Hepatocyte (in vitro differentiated cells): ENCODE measurements around the gene LAMB3. TPM values are rescaled to one million over a fixed set of nuclear protein-coding genes. Genes with fewer than 3 reads are reported as not detected.

Source experiments
- DNase-seq: peaks from one replicate; pipeline ENCODE4 v3.0.0-alpha.2; 2016; ENCODE audit warnings: low spot score
- H2AFZ ChIP-seq: fragments of 200-600 bp; sonication (generic); 2 replicates; pipeline ENCODE4 v1.6.0; 2016; ENCODE audit warnings: antibody characterized with exemption, mild to moderate bottlenecking
- H3K27ac ChIP-seq: fragments of 200-600 bp; sonication (generic); 2 replicates; pipeline ENCODE4 v1.5.1; 2016; ENCODE audit warnings: mild to moderate bottlenecking
- H3K27me3 ChIP-seq: fragments of 200-600 bp; sonication (generic); 2 replicates; pipeline ENCODE4 v1.6.1; 2016
- H3K36me3 ChIP-seq: fragments of 200-600 bp; sonication (generic); replicated peaks from 2 replicates; pipeline ENCODE4 v1.5.1; 2016; ENCODE audit warnings: low read depth; ENCODE audit not compliant: insufficient read depth
- H3K4me1 ChIP-seq: fragments of 200-600 bp; sonication (generic); 2 replicates; pipeline ENCODE4 v1.5.1; 2016; ENCODE audit warnings: mild to moderate bottlenecking, moderate library complexity; ENCODE audit not compliant: insufficient read depth
- H3K4me2 ChIP-seq: fragments of 200-600 bp; sonication (generic); 2 replicates; pipeline ENCODE4 v1.6.0; 2016
- H3K4me3 ChIP-seq: fragments of 200-600 bp; sonication (generic); 2 replicates; pipeline ENCODE4 v1.5.1; 2016; ENCODE audit warnings: mild to moderate bottlenecking
- H3K79me2 ChIP-seq: fragments of 200-600 bp; sonication (generic); 2 replicates; pipeline ENCODE4 v1.6.0; 2017; ENCODE audit warnings: mild to moderate bottlenecking
- H3K9me2 ChIP-seq: fragments of 200-600 bp; sonication (generic); replicated peaks from 2 replicates; pipeline ENCODE4 v1.6.0; 2017; ENCODE audit warnings: mild to moderate bottlenecking; ENCODE audit not compliant: insufficient read depth
- H3K9me3 ChIP-seq: fragments of 200-600 bp; sonication (generic); 2 replicates; pipeline ENCODE4 v1.5.1; 2016; ENCODE audit warnings: low read depth, mild to moderate bottlenecking
- H4K20me1 ChIP-seq: fragments of 200-600 bp; sonication (generic); 2 replicates; pipeline ENCODE4 v1.6.0; 2016; ENCODE audit warnings: mild to moderate bottlenecking; ENCODE audit not compliant: insufficient read depth, poor library complexity, severe bottlenecking
- EZH2 ChIP-seq: fragments of 200-600 bp; sonication (generic); IDR thresholded peaks from 2 replicates; pipeline ENCODE4 v1.6.1; 2016; ENCODE audit warnings: antibody characterized with exemption, mild to moderate bottlenecking, borderline replicate concordance
- EZH2phosphoT487 ChIP-seq: fragments of 200-600 bp; sonication (generic); IDR thresholded peaks from one replicate; pipeline ENCODE4 v1.6.1; 2018; ENCODE audit warnings: antibody characterized with exemption, mild to moderate bottlenecking, low read depth, moderate library complexity; ENCODE audit not compliant: unreplicated experiment, severe bottlenecking
- WGBS: methylation state at CpG from one replicate; pipeline ENCODE4 v1.1.6; 2016; ENCODE audit warnings: low lambda C conversion rate; ENCODE audit errors: missing lambda C conversion rate; 5-methylcytosine and 5-hydroxymethylcytosine counted together
- polyA plus RNA-seq: library from polyadenylated mRNA; unstranded; fragments of >200 nt; fragmentation: Nextera tagmentation; extraction: Ambion mirVana; gene quantifications from 2 replicates; pipeline ENCODE4 v1.2.1, GENCODE V29; 2016
- total RNA-seq: library from RNA; depleted of rRNA; stranded (reverse); fragments of >200 nt; gene quantifications from 2 replicates; pipeline ENCODE4 v1.2.3, GENCODE V29; 2014
- TF ChIP-seq, protein P1 (sequence below): fragments of 200-600 bp; sonication (generic); IDR thresholded peaks from 2 replicates; pipeline ENCODE4 v1.5.1; 2016; ENCODE audit warnings: antibody characterized with exemption, mild to moderate bottlenecking; ENCODE audit not compliant: poor library complexity

LAMB3 gene
- total and polyA plus RNA-seq, 2 experiments from 2014 or later, result 55.9 to 76.9 TPM

DNA sequence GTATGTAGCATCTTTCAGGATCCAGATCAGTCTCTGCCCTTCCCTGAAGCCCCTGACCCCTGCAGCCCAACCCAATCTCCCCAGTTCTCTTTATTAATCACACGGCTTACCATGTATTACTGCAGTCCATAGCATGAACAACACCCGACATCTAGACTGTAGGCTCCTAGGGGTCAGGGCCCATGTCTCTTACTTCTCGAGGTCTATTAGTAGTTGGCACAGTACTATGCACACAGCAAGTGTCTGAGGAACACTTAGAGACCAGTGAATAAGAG lies 41.7 kb downstream of the LAMB3 start:
- Histone ChIP-seq H3K79me2 (no peaks in the 10 kb centered on the region), H4K20me1 (no peaks in the 10 kb centered on the region), H3K9me2 (no peaks in the 10 kb centered on the region), H2AFZ (no peak overlapping the region), H3K4me2 (no peak overlapping the region), H3K36me3 (no peaks in the 10 kb centered on the region), H3K27me3 (no peaks in the 10 kb centered on the region), H3K4me3 (no peak overlapping the region), H3K4me1 (no peaks in the 10 kb centered on the region), H3K9me3 (no peaks in the 10 kb centered on the region), H3K27ac (no peak overlapping the region)
- TF ChIP-seq EZH2phosphoT487 (no peak), EZH2 (no peak)
- TF ChIP-seq, protein P1, sequence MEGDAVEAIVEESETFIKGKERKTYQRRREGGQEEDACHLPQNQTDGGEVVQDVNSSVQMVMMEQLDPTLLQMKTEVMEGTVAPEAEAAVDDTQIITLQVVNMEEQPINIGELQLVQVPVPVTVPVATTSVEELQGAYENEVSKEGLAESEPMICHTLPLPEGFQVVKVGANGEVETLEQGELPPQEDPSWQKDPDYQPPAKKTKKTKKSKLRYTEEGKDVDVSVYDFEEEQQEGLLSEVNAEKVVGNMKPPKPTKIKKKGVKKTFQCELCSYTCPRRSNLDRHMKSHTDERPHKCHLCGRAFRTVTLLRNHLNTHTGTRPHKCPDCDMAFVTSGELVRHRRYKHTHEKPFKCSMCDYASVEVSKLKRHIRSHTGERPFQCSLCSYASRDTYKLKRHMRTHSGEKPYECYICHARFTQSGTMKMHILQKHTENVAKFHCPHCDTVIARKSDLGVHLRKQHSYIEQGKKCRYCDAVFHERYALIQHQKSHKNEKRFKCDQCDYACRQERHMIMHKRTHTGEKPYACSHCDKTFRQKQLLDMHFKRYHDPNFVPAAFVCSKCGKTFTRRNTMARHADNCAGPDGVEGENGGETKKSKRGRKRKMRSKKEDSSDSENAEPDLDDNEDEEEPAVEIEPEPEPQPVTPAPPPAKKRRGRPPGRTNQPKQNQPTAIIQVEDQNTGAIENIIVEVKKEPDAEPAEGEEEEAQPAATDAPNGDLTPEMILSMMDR, result no peak
- DNase-seq, result no peak
- WGBS, result 92% methylated on average over 3 of the region's 3 CpGs

DNA sequence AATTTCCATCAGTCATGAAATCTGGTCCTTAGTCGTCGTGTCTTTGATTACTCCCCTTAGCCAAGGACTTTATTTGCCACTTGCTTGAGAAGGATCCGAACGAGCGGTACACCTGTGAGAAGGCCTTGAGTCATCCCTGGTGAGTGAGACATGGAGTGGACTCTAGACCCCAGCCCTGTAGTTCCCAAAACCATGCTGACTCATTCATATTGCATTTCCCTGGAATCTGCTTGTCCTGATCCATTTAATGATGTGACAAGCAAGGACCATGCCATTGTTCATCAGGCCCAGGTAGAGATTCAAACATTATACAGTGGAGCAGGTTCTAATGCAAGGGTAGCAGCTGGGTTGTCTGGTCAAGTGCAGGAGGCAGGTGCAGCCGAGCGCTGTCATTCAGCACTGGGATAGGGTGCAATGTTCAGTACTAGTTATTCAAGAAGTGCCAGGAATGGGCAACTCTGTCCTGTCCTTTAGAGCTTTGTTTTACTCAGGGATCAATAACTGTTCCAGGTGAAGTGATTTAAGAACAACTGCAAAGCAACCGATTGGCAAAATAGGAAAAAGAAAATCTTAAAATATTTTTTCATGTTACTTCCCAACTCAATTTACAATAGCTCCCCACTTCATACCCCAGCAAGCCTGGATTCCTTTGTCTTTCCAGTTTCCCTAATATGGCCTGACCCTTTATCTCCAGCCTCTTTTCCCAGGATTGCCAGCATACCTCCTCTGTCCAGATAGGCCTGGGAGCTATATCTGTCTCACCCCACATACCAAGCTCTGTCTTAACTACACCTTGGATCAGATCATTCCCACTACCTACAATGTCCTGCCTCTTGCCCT lies 42.2 kb downstream of the LAMB3 start:
- H3K27ac ChIP-seq, result no peak overlapping the region
- H3K4me2 ChIP-seq, result no peak overlapping the region
- no peaks in the 10 kb centered on the region for H3K36me3 ChIP-seq
- H2AFZ ChIP-seq, result no peak overlapping the region
- H3K4me3 ChIP-seq, result no peak overlapping the region
- H4K20me1 ChIP-seq, result no peaks in the 10 kb centered on the region
- WGBS, result 88% methylated on average over 8 of the region's 8 CpGs
- no peaks in the 10 kb centered on the region for H3K9me2 ChIP-seq
- no peak for TF ChIP-seq EZH2
- no peak for TF ChIP-seq EZH2phosphoT487
- TF ChIP-seq, protein P1, result no peak
- H3K27me3 ChIP-seq, result no peaks in the 10 kb centered on the region
- H3K4me1 ChIP-seq, result no peaks in the 10 kb centered on the region
- no peaks in the 10 kb centered on the region for H3K9me3 ChIP-seq
- H3K79me2 ChIP-seq, result no peaks in the 10 kb centered on the region
- DNase-seq, result peak; percentile 56

DNA sequence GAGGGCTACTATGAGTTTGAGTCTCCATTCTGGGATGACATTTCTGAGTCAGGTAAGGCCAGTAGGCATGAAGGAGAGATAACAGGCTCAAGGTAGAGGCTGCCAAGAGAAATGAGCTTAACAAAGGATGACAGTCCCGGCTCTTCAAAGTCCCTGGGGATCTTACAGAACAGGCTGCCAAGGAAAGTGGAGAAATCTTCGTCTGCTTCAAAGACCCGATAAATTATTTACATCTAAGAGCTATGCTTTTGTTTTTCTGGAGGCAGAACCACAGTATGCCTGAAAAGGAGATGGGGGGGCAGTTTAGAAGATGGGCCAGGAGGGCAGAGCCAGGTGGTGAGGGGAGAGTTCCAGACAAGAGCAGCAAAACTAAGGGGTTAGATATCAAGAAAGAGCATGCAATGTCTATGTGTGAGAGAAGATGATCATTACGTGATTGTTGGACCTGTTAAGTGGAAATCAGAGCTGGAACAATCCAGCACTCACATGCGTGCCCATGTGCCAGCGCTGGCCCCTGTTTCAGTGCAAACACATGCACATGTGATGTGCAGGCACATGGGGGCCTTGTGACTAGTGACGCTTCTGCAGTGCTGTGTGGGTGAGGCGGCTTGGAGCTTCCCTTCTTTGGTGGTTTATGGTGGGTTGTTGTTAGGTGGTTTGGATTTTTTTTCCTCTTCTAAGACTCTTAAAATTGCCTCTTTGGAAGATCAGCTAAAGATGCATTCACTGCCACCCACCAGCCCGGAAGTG lies 43.0 kb downstream of the LAMB3 start:
- no peaks in the 10 kb centered on the region for H3K36me3 ChIP-seq
- TF ChIP-seq EZH2phosphoT487 (no peak), EZH2 (no peak)
- TF ChIP-seq, protein P1, result no peak
- no peaks in the 10 kb centered on the region for H3K9me3 ChIP-seq
- H3K4me3 ChIP-seq, result no peak overlapping the region
- DNase-seq, result no peak
- H3K79me2 ChIP-seq, result no peaks in the 10 kb centered on the region
- no peak overlapping the region for H2AFZ ChIP-seq
- no peaks in the 10 kb centered on the region for H3K4me1 ChIP-seq
- no peak overlapping the region for H3K4me2 ChIP-seq
- no peaks in the 10 kb centered on the region for H3K9me2 ChIP-seq
- WGBS, result 97% methylated on average over 9 of the region's 9 CpGs
- no peaks in the 10 kb centered on the region for H3K27me3 ChIP-seq
- no peak overlapping the region for H3K27ac ChIP-seq
- H4K20me1 ChIP-seq, result no peaks in the 10 kb centered on the region
